ENCODE measurements around the gene PTPRD. TPM values are rescaled to one million over a fixed set of nuclear protein-coding genes. Genes with fewer than 3 reads are reported as not detected.

PTPRD gene
- total RNA-seq, 1 experiment from 2014 or later: 32.5 TPM

- Histone ChIP-seq H3K27ac (ENCODE audit: insufficient read length, low read depth, low read length) (no peak overlapping the region), H3K4me1 (ENCODE audit: insufficient read depth, low read length) (no peaks in the 10 kb centered on the region), H2BK20ac (ENCODE audit: low read depth, low read length, poor library complexity, severe bottlenecking) (no peak overlapping the region), H3K18ac (ENCODE audit: insufficient read length, low read depth, low read length) (no peak overlapping the region), H3K9me3 (ENCODE audit: control insufficient read depth, low read depth, low read length) (no peaks in the 10 kb centered on the region), H3K56ac (ENCODE audit: insufficient read length, low read depth, low read length) (no peak overlapping the region), H4K8ac (replicated peaks; ENCODE audit: insufficient read length, low read depth, low read length) (no peak overlapping the region), H4K20me1 (ENCODE audit: control insufficient read depth, insufficient read depth, insufficient read length) (no peaks in the 10 kb centered on the region), H3K4me2 (ENCODE audit: insufficient read depth, insufficient read length, low read length) (no peak overlapping the region), H2BK15ac (ENCODE audit: low read depth, low read length) (no peak overlapping the region), H2BK5ac (ENCODE audit: insufficient read length, low read length) (no peak overlapping the region), H3K14ac (ENCODE audit: insufficient read depth, low read length) (no peak overlapping the region), H3K79me2 (ENCODE audit: insufficient read depth, low read length) (no peaks in the 10 kb centered on the region), H3T11ph (ENCODE audit: low read length) (no peak overlapping the region), H3K79me1 (ENCODE audit: insufficient read depth, low read depth, low read length, poor library complexity, severe bottlenecking) (no peaks in the 10 kb centered on the region), H3K4ac (ENCODE audit: low read depth, low read length) (no peak overlapping the region), H4K91ac (ENCODE audit: insufficient read length, low read depth, low read length) (no peak overlapping the region), H4K5ac (ENCODE audit: insufficient read length, low read depth, low read length) (no peak overlapping the region), H2AFZ (ENCODE audit: low read length) (no peak overlapping the region), H3K27me3 (ENCODE audit: insufficient read depth, low read length) (no peaks in the 10 kb centered on the region), H2AK5ac (ENCODE audit: insufficient read length, low read length) (no peak overlapping the region), H3K23ac (ENCODE audit: insufficient read length, low read depth, low read length) (no peak overlapping the region), H3K23me2 (ENCODE audit: insufficient read length, low read depth, low read length, poor library complexity, severe bottlenecking) (no peaks in the 10 kb centered on the region), H3K9ac (ENCODE audit: extremely low read depth, insufficient read length, low read length) (no peak overlapping the region), H2BK120ac (ENCODE audit: low read depth, low read length, poor library complexity, severe bottlenecking) (no peak overlapping the region), H2BK12ac (ENCODE audit: insufficient read length, low read depth, low read length) (no peak overlapping the region)
- no peak for TF ChIP-seq CTCF (conservative IDR thresholded peaks at IDR 0.05)
- no peaks in the 10 kb centered on the region for H3K9me3 Mint-ChIP-seq
- no CpG with 5 or more reads among the region's 8 CpGs for WGBS (ENCODE audit: extremely low coverage, insufficient read length, low lambda C conversion rate)
- H3K27ac Mint-ChIP-seq: no peak overlapping the region
- no peak overlapping the region for H3K4me3 Mint-ChIP-seq
- peaks cover 12 to 14% of the 10 kb centered on the region in 2 experiments for H3K4me1 Mint-ChIP-seq
- H3K27me3 Mint-ChIP-seq (ENCODE audit: low read depth): no peaks in the 10 kb centered on the region
- no peaks in the 10 kb centered on the region for H3K36me3 Mint-ChIP-seq (ENCODE audit: insufficient read depth in 1 of 3, low read depth in 3 of 3)
- no peak for DNase-seq
Measured at GRCh38 chr9:8531826-8532415, 2080.9 kb downstream of the PTPRD start.

Measured in H9 (cell line).